ENCODE results near the gene NRCAM.

- TF ChIP-seq POLR2A (IDR thresholded peaks at IDR 0.05; ENCODE audit: low read length) (no peak), GATA1 (IDR thresholded peaks at IDR 0.05; ENCODE audit: low read depth, low read length) (no peak)
Observed at GRCh38 chr7:108135446-108136190, 320.6 kb downstream of the NRCAM start.
